HepG2 (cell line): ENCODE measurements around the gene CD200. TPM values are rescaled to one million over a fixed set of nuclear protein-coding genes. Genes with fewer than 3 reads are reported as not detected.

Experiments used
- ATAC-seq: fragments of 200-7000 bp; cut with Tn5 transposase; 3 replicates; pipeline ENCODE4 v1.9.1; 2020; ENCODE audit warnings: mild to moderate bottlenecking, moderate library complexity
- BruUV-seq: library from RNA; stranded (reverse); fragments of 400-500 nt; replicated peaks from 2 replicates; lab custom pipeline; 2021; lab: Mats Ljungman, UMichigan
- CTCF ChIA-PET: fragments of 300-600 bp; formaldehyde crosslinking; extraction: SDS; loops from one replicate; lab custom pipeline; 2021; ENCODE audit warnings: low total read pairs, inconsistent platforms, low intra/inter-chr PET ratio; lab: Yijun Ruan, JAX
- POLR2A ChIA-PET: fragments of 350-600 bp; sonication (Branson Sonifier 250); formaldehyde crosslinking; loops from one replicate; lab custom pipeline; 2020; ENCODE audit warnings: antibody characterized with exemption, inconsistent platforms; lab: Yijun Ruan, JAX
- DNase-seq: peaks from one replicate; pipeline ENCODE4 v3.0.0-alpha.2; 2015; ENCODE audit warnings: low spot score
- FAIRE-seq: peaks from 3 replicates; lab custom pipeline; 2011; peaks lifted over from hg19 to GRCh38; lab: Jason Lieb, UNC
- H2AFZ ChIP-seq: one replicate; pipeline ENCODE4 v1.6.1; 2011; ENCODE audit warnings: low read length, inconsistent platforms
- H3K27ac ChIP-seq: fragments of 300-600 bp; 3 replicates; pipeline ENCODE4 v1.8.0; 2011; ENCODE audit warnings: mixed run types, mild to moderate bottlenecking, mixed read lengths, low read length, inconsistent platforms; ENCODE audit not compliant: insufficient read depth; ENCODE audit errors: extremely low read length
- H3K27me3 ChIP-seq, 2 experiments: fragments of 200-600 bp in 1 of 2; 2 replicates in 1 of 2; 3 replicates in 1 of 2; pipeline versions ENCODE4 v1.6.0 to v1.8.0; 2011; ENCODE audit warnings: low read length in 2 of 2, mild to moderate bottlenecking in 2 of 2, moderate library complexity in 2 of 2, inconsistent platforms in 1 of 2; ENCODE audit not compliant: insufficient read depth in 2 of 2, control insufficient read depth in 1 of 2
- H3K36me3 ChIP-seq, 2 experiments: fragments of 200-600 bp in 1 of 2; replicated peaks in 1 of 2; 2 replicates in 1 of 2; 3 replicates in 1 of 2; pipeline versions ENCODE4 v1.5.1 to v1.8.0; 2011; ENCODE audit warnings: low read length in 2 of 2, inconsistent platforms in 1 of 2; ENCODE audit not compliant: insufficient read depth in 2 of 2, control insufficient read depth in 1 of 2
- H3K4me1 ChIP-seq: 2 replicates; pipeline ENCODE4 v1.5.1; 2012; ENCODE audit warnings: low read length, inconsistent platforms; ENCODE audit not compliant: insufficient read depth
- H3K4me2 ChIP-seq: 2 replicates; pipeline ENCODE4 v1.6.0; 2011; ENCODE audit warnings: low read depth, low read length, inconsistent platforms
- H3K4me3 ChIP-seq, 3 experiments: fragments of 200-600 bp in 1 of 3; sonication (generic), shearing (Covaris generic) in 1 of 3; replicated peaks in 1 of 3; 2 replicates each; pipeline ENCODE4 v1.5.1; 2011 to 2016; ENCODE audit warnings: low read length in 3 of 3, inconsistent platforms in 2 of 3, low read depth in 2 of 3, mild to moderate bottlenecking in 2 of 3, control low read depth in 1 of 3, mixed read lengths in 1 of 3; ENCODE audit not compliant: insufficient read depth in 1 of 3
- H3K79me2 ChIP-seq: one replicate; pipeline ENCODE4 v1.6.1; 2011; ENCODE audit warnings: low read length, inconsistent platforms; ENCODE audit not compliant: insufficient read depth
- H3K9ac ChIP-seq: 2 replicates; pipeline ENCODE4 v1.6.0; 2011; ENCODE audit warnings: mild to moderate bottlenecking, low read depth, low read length, inconsistent platforms; ENCODE audit not compliant: insufficient read depth
- H3K9me3 ChIP-seq: 2 replicates; pipeline ENCODE4 v1.5.1; 2012; ENCODE audit warnings: mild to moderate bottlenecking, low read length
- H4K20me1 ChIP-seq: 2 replicates; pipeline ENCODE4 v1.6.0; 2011; ENCODE audit warnings: inconsistent platforms, mild to moderate bottlenecking, low read length, moderate library complexity; ENCODE audit not compliant: insufficient read depth
- CCAR2 ChIP-seq: fragments of 200-400 bp; formaldehyde crosslinking; optimal IDR thresholded peaks from 2 replicates; pipeline ENCODE3; 2018; ENCODE audit warnings: low read depth, mild to moderate bottlenecking, low read length, moderate library complexity
- FOXK2 ChIP-seq: fragments of 450-650 bp; IDR thresholded peaks from 2 replicates; pipeline ENCODE4 v1.6.1; 2016
- HNRNPK ChIP-seq: fragments of 200-400 bp; formaldehyde crosslinking; IDR thresholded peaks from 2 replicates; pipeline ENCODE4 v1.6.1; 2018; ENCODE audit warnings: low read length, low read depth, moderate library complexity, mild to moderate bottlenecking; ENCODE audit not compliant: poor library complexity, severe bottlenecking
- KLF15 ChIP-seq: sonication (generic); formaldehyde crosslinking; IDR thresholded peaks from 2 replicates; pipeline ENCODE4 v1.8.1; 2023; ENCODE audit warnings: borderline replicate concordance, mild to moderate bottlenecking, inconsistent platforms, missing genetic modification reagents, mixed read lengths
- ZNF850 ChIP-seq: sonication (generic); formaldehyde crosslinking; conservative IDR thresholded peaks from 2 replicates; pipeline ENCODE4 v1.9.0; 2021; ENCODE audit warnings: mild to moderate bottlenecking, missing genetic modification reagents
- WGBS: methylation state at CpG from one replicate; pipeline ENCODE4 v1.1.6; 2017; ENCODE audit warnings: low lambda C conversion rate; 5-methylcytosine and 5-hydroxymethylcytosine counted together
- in situ Hi-C: cut with HindIII; loops from 2 replicates; pipeline ENCODE4 v1.10.0; 2017; ENCODE audit warnings: low pct_unique_long_range_greater_than_20kb; ENCODE audit not compliant: extremely low pct_ligation_motif_present
- intact Hi-C: fragments of 100-400 bp; cut with micrococcal nuclease; formaldehyde crosslinking; loops from one replicate; pipeline ENCODE4 v1.10.0; 2022; ENCODE audit not compliant: unreplicated experiment
- polyA plus RNA-seq, 8 experiments: library from polyadenylated mRNA; depleted of rRNA in 3 of 8; stranded (reverse) in 7 of 8; unstranded in 1 of 8; fragments of >200 nt; fragmentation: Illumina TruSeq in 4 of 8; extraction: Trizol in 4 of 8; gene quantifications; 2 replicates each; pipeline versions ENCODE4 v1.2.1 to v1.2.3, GENCODE V29; 2011 to 2016; ENCODE audit warnings: low read depth in 4 of 8, missing spikeins in 1 of 8, mixed read lengths in 1 of 8; ENCODE audit not compliant: insufficient read depth in 1 of 8
- total RNA-seq, 5 experiments: library from RNA; depleted of rRNA; stranded (reverse); fragments of >200 nt; fragmentation: Illumina TruSeq; extraction: Trizol; gene quantifications; 2 replicates each; pipeline ENCODE4 v1.2.3, GENCODE V29; 2016; ENCODE audit warnings: low read depth in 1 of 5
- TF ChIP-seq, protein P1 (sequence below): IDR thresholded peaks from 2 replicates; pipeline ENCODE4 v1.6.1; 2016; ENCODE audit warnings: missing biosample characterization, missing genetic modification reagents, low read depth
- TF ChIP-seq, protein P2 (sequence below): sonication (generic); formaldehyde crosslinking; IDR thresholded peaks from 2 replicates; pipeline ENCODE4 v1.8.0; 2022; ENCODE audit warnings: missing genetic modification reagents, mild to moderate bottlenecking, inconsistent platforms, borderline replicate concordance

CD200 gene
- total and polyA plus RNA-seq, 2 of the 13 experiments (the other 11 are each of a cell fraction or from before 2014, with no cell fraction given): not detected

DNA sequence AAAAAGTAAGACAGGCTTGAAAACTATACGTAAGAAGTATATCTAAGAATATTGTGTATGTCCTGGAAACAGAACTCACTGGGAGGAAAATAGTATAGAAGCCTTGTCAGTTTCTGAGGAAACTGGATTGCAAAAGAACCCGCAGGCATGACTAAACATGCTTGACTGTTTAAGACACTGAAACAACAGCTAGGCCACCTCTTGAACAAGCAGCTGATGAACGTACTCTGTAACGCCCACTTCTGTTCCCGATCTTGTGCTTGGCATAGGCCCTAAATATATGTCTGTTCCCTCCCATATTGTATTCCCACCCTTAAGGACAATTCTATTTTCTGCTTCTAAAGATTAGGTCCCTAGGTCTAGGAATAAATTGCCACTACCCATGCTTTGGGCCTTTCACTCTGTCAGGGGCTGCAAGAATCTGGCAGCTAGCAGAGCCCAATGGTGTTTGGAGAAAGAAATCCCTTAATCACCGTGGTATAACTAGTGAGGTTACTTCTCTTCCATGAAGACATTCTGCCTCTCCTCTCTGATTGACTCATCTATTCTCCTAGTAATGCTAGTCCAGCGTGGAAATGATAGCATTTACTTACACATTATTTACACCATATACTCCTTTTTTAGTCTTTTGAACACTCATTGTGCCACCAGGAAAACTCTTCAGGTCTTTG is 46.2 kb downstream of the CD200 start:
- Histone ChIP-seq H4K20me1 (no peaks in the 10 kb centered on the region), H3K27me3 (no peaks in the 10 kb centered on the region), H3K4me3 (no peak overlapping the region), H2AFZ (no peak overlapping the region), H3K9ac (no peak overlapping the region), H3K4me2 (no peak overlapping the region), H3K4me1 (no peaks in the 10 kb centered on the region), H3K9me3 (no peaks in the 10 kb centered on the region), H3K79me2 (no peaks in the 10 kb centered on the region), H3K27ac (no peak overlapping the region), H3K36me3 (no peaks in the 10 kb centered on the region)
- ATAC-seq (no peak), FAIRE-seq (no peak), DNase-seq (no peak)
- POLR2A ChIA-PET: no interaction called here
- in situ Hi-C loops: no loop called here
- BruUV-seq: no TSS peak
- WGBS: 50% methylated on average over 7 of the region's 7 CpGs
- TF ChIP-seq ZNF850: no peak
- no peak for TF ChIP-seq FOXK2
- TF ChIP-seq, protein P1, sequence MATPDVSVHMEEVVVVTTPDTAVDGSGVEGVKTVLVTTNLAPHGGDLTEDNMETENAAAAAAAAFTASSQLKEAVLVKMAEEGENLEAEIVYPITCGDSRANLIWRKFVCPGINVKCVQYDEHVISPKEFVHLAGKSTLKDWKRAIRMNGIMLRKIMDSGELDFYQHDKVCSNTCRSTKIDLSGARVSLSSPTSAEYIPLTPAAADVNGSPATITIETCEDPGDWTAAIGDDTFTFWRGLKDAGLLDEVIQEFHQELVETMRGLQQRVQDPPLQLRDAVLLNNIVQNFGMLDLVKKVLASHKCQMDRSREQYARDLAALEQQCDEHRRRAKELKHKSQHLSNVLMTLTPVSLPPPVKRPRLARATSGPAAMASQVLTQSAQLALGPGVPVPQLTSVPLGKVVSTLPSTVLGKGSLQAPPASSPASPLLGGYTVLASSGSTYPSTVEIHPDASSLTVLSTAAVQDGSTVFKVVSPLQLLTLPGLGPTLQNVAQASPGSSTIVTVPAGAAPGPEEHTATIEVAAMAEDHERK (CRISPR knock-in tag): no peak
- TF ChIP-seq, protein P2, sequence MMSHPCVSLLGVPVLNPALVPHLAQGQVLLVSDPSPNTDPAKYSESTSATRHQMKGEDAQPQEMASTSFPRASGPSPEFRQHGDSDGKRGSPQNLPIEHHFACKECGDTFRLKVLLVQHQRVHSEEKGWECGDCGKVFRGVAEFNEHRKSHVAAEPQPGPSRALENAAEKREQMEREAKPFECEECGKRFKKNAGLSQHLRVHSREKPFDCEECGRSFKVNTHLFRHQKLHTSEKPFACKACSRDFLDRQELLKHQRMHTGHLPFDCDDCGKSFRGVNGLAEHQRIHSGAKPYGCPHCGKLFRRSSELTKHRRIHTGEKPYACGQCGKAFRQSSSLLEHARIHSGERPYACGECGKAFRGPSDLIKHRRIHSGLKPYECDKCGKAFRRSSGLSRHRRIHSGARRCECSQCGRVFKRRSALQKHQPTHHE (CRISPR knock-in tag): no peak
- no peak for TF ChIP-seq CCAR2
- no peak for TF ChIP-seq HNRNPK
- TF ChIP-seq KLF15: no peak
- CTCF ChIA-PET: no interaction called here
- intact Hi-C loops: no loop called here
